HG03432 (cell line): ENCODE data around the gene MSL3B.

ENCODE experiments used
- ATAC-seq: cut with Tn5 transposase; IDR thresholded peaks from one replicate; pipeline ENCODE4 v1.9.1; 2021; ENCODE audit warnings: mild to moderate bottlenecking, moderate library complexity; ENCODE audit not compliant: unreplicated experiment

The MSL3B gene

GRCh38 chr2:233835230-233836186 lies 32.7 kb downstream of the MSL3B start:
- no peak for ATAC-seq

- no peak for ATAC-seq
These were observed 34.8 kb downstream of the MSL3B start for GRCh38 chr2:233833345-233833744.

GRCh38 chr2:233832869-233833311 lies 35.3 kb downstream of the MSL3B start:
- no peak for ATAC-seq

GRCh38 chr2:233832414-233832813 lies 35.8 kb downstream of the MSL3B start:
- ATAC-seq: no peak

- ATAC-seq: no peak
These were observed 36.3 kb downstream of the MSL3B start for GRCh38 chr2:233831861-233832260.

GRCh38 chr2:233831011-233831721 lies 37.0 kb downstream of the MSL3B start:
- ATAC-seq: no peak

GRCh38 chr2:233830111-233830802 lies 37.9 kb downstream of the MSL3B start:
- no peak for ATAC-seq

- ATAC-seq: no peak
These were observed 38.7 kb downstream of the MSL3B start for GRCh38 chr2:233829193-233830110.

GRCh38 chr2:233828546-233829192 lies 39.5 kb downstream of the MSL3B start:
- ATAC-seq: no peak

GRCh38 chr2:233824373-233824772 lies 43.8 kb downstream of the MSL3B start:
- no peak for ATAC-seq

- no peak for ATAC-seq
These were observed 44.5 kb downstream of the MSL3B start for GRCh38 chr2:233823731-233824121.

- no peak for ATAC-seq
These were observed 45.1 kb downstream of the MSL3B start for GRCh38 chr2:233822781-233823730.

- no peak for ATAC-seq
These were observed 46.0 kb downstream of the MSL3B start for GRCh38 chr2:233822101-233822771.

GRCh38 chr2:233821709-233822100 lies 46.5 kb downstream of the MSL3B start:
- no peak for ATAC-seq

GRCh38 chr2:233821196-233821595 lies 47.0 kb downstream of the MSL3B start:
- no peak for ATAC-seq

- ATAC-seq: no peak
These were observed 47.4 kb downstream of the MSL3B start for GRCh38 chr2:233820774-233821105.

- no peak for ATAC-seq
These were observed 48.1 kb downstream of the MSL3B start for GRCh38 chr2:233819884-233820773.
